WTC11 (cell line): ENCODE measurements around the gene NDUFV2. TPM values are rescaled to one million over a fixed set of nuclear protein-coding genes. Genes with fewer than 3 reads are reported as not detected.

Source experiments
- ATAC-seq: fragments of 200-7000 bp; cut with Tn5 transposase; 2 replicates; pipeline ENCODE4 v1.10.0; 2021; ENCODE audit warnings: mild to moderate bottlenecking, moderate library complexity
- CTCF ChIA-PET: fragments of 300-600 bp; sonication (Branson Sonifier 250); formaldehyde crosslinking; loops from one replicate; lab custom pipeline; 2021; ENCODE audit warnings: antibody characterized with exemption; lab: Charles Lee
- POLR2A ChIA-PET: fragments of 350-600 bp; sonication (Branson Sonifier 250); formaldehyde crosslinking; loops from one replicate; lab custom pipeline; 2021; ENCODE audit warnings: antibody characterized with exemption; lab: Charles Lee
- DNase-seq: peaks from one replicate; pipeline ENCODE4 v3.0.0; 2021; ENCODE audit warnings: low spot score
- H3K27ac Mint-ChIP-seq: 2 replicates; pipeline ENCODE4 v1.8.0; 2021; ENCODE audit warnings: mixed read lengths
- H3K27me3 Mint-ChIP-seq: 2 replicates; pipeline ENCODE4 v1.8.0; 2021; ENCODE audit warnings: low read depth, mild to moderate bottlenecking, moderate library complexity, mixed read lengths
- H3K36me3 Mint-ChIP-seq: 2 replicates; pipeline ENCODE4 v1.8.0; 2021; ENCODE audit warnings: mixed read lengths
- H3K4me1 Mint-ChIP-seq: 2 replicates; pipeline ENCODE4 v1.8.0; 2022; ENCODE audit warnings: mixed read lengths
- H3K4me3 Mint-ChIP-seq: 2 replicates; pipeline ENCODE4 v1.8.0; 2021; ENCODE audit warnings: mild to moderate bottlenecking, moderate library complexity, mixed read lengths
- H3K9me3 Mint-ChIP-seq: 2 replicates; pipeline ENCODE4 v1.8.0; 2021; ENCODE audit warnings: mixed read lengths
- AFF4 ChIP-seq: sonication (generic); formaldehyde crosslinking; IDR thresholded peaks from 2 replicates; pipeline ENCODE4 v1.8.1; 2023; ENCODE audit warnings: mild to moderate bottlenecking, missing genetic modification reagents, borderline replicate concordance
- ARID4B ChIP-seq: sonication (generic); formaldehyde crosslinking; IDR thresholded peaks from 2 replicates; pipeline ENCODE4 v1.8.0; 2023; ENCODE audit warnings: missing genetic modification reagents, mild to moderate bottlenecking, borderline replicate concordance
- ATF1 ChIP-seq: sonication (generic); formaldehyde crosslinking; IDR thresholded peaks from 2 replicates; pipeline ENCODE4 v1.8.1; 2023; ENCODE audit warnings: mild to moderate bottlenecking, moderate library complexity, missing genetic modification reagents
- CBFB ChIP-seq: sonication (generic); formaldehyde crosslinking; IDR thresholded peaks from 2 replicates; pipeline ENCODE4 v1.8.1; 2022; ENCODE audit warnings: mild to moderate bottlenecking, low read depth, missing genetic modification reagents
- E2F4 ChIP-seq: sonication (generic); formaldehyde crosslinking; IDR thresholded peaks from 2 replicates; pipeline ENCODE4 v1.8.1; 2022; ENCODE audit warnings: low read depth, mild to moderate bottlenecking, moderate library complexity, missing genetic modification reagents, borderline replicate concordance
- GABPB1 ChIP-seq: sonication (generic); formaldehyde crosslinking; IDR thresholded peaks from 2 replicates; pipeline ENCODE4 v1.8.1; 2023; ENCODE audit warnings: mild to moderate bottlenecking, missing genetic modification reagents
- GRHL2 ChIP-seq: fragments of 250-450 bp; sonication (Bioruptor Pico); IDR thresholded peaks from 2 replicates; pipeline ENCODE4 v1.8.0; 2022; ENCODE audit warnings: mild to moderate bottlenecking, moderate library complexity; ENCODE audit not compliant: insufficient replicate concordance, severe bottlenecking
- GTF2I ChIP-seq: fragments of 250-450 bp; sonication (Bioruptor Pico); conservative IDR thresholded peaks from 2 replicates; pipeline ENCODE4 v1.4.0; 2021; ENCODE audit warnings: mild to moderate bottlenecking
- JAZF1 ChIP-seq: fragments of 250-450 bp; sonication (Bioruptor Pico); IDR thresholded peaks from 2 replicates; pipeline ENCODE4 v1.9.0; 2021; ENCODE audit warnings: moderate library complexity, mild to moderate bottlenecking, inconsistent platforms
- JUN ChIP-seq: sonication (generic); formaldehyde crosslinking; IDR thresholded peaks from 2 replicates; pipeline ENCODE4 v1.8.0; 2023; ENCODE audit warnings: mild to moderate bottlenecking, missing genetic modification reagents
- MAX ChIP-seq: sonication (generic); formaldehyde crosslinking; IDR thresholded peaks from 2 replicates; pipeline ENCODE4 v1.8.0; 2022; ENCODE audit warnings: mild to moderate bottlenecking, missing genetic modification reagents
- MXD4 ChIP-seq: fragments of 250-450 bp; sonication (Bioruptor Pico); IDR thresholded peaks from 2 replicates; pipeline ENCODE4 v1.8.0; 2021; ENCODE audit warnings: mild to moderate bottlenecking, moderate library complexity, borderline replicate concordance
- NR1H2 ChIP-seq: sonication (generic); formaldehyde crosslinking; IDR thresholded peaks from 2 replicates; pipeline ENCODE4 v1.9.0; 2021; ENCODE audit warnings: mild to moderate bottlenecking, moderate library complexity, missing genetic modification reagents
- OVOL2 ChIP-seq: fragments of 250-450 bp; sonication (Bioruptor Pico); IDR thresholded peaks from 2 replicates; pipeline ENCODE4 v1.9.0; 2021; ENCODE audit warnings: mild to moderate bottlenecking, borderline replicate concordance
- PRDM15 ChIP-seq: sonication (generic); formaldehyde crosslinking; IDR thresholded peaks from 2 replicates; pipeline ENCODE4 v1.8.0; 2022; ENCODE audit warnings: missing genetic modification reagents
- RELA ChIP-seq: sonication (generic); formaldehyde crosslinking; IDR thresholded peaks from 2 replicates; pipeline ENCODE4 v1.8.1; 2022; ENCODE audit warnings: missing genetic modification reagents, mild to moderate bottlenecking, borderline replicate concordance
- SMAD3 ChIP-seq: sonication (generic); formaldehyde crosslinking; IDR thresholded peaks from 2 replicates; pipeline ENCODE4 v1.8.0; 2022; ENCODE audit warnings: missing genetic modification reagents, mild to moderate bottlenecking, borderline replicate concordance
- ZMAT4 ChIP-seq: fragments of 250-450 bp; sonication (Bioruptor Pico); IDR thresholded peaks from 2 replicates; pipeline ENCODE4 v1.9.0; 2021; ENCODE audit warnings: mild to moderate bottlenecking
- ZNF121 ChIP-seq: sonication (generic); formaldehyde crosslinking; IDR thresholded peaks from 2 replicates; pipeline ENCODE4 v1.8.0; 2023; ENCODE audit warnings: missing genetic modification reagents
- ZNF138 ChIP-seq: sonication (generic); formaldehyde crosslinking; conservative IDR thresholded peaks from 2 replicates; pipeline ENCODE4 v1.8.1; 2022; ENCODE audit warnings: mild to moderate bottlenecking, moderate library complexity, missing genetic modification reagents
- total RNA-seq: library from RNA; stranded (reverse); gene quantifications from 3 replicates; pipeline ENCODE4 v1.2.3, GENCODE V29; 2021

The NDUFV2 gene
- total RNA-seq, 1 experiment from 2014 or later: 192 TPM

GRCh38 chr18:9177031-9177430 lies 74.5 kb downstream of the NDUFV2 start (continued):
- TF ChIP-seq ARID4B (CRISPR knock-in tag): no peak

GRCh38 chr18:9177466-9177865 lies 75.0 kb downstream of the NDUFV2 start:
- DNase-seq (no peak), ATAC-seq (no peak)
- no peak for TF ChIP-seq ZNF138 (CRISPR knock-in tag)
- no peak for TF ChIP-seq ATF1
- no peak for TF ChIP-seq GRHL2 (CRISPR knock-in tag)
- no peak overlapping the region for H3K27ac Mint-ChIP-seq
- no peak overlapping the region for H3K4me3 Mint-ChIP-seq
- H3K4me1 Mint-ChIP-seq: no peaks in the 10 kb centered on the region
- no peaks in the 10 kb centered on the region for H3K9me3 Mint-ChIP-seq
- H3K36me3 Mint-ChIP-seq: no peaks in the 10 kb centered on the region
- CTCF ChIA-PET: no interaction called here
- POLR2A ChIA-PET: no interaction called here
- H3K27me3 Mint-ChIP-seq: no peaks in the 10 kb centered on the region

GRCh38 chr18:9178557-9178956 lies 76.1 kb downstream of the NDUFV2 start:
- no peak for DNase-seq
- no peaks in the 10 kb centered on the region for H3K4me1 Mint-ChIP-seq
- ChIA-PET POLR2A (no interaction called here), CTCF (no interaction called here)
- ATAC-seq: no peak
- H3K27me3 Mint-ChIP-seq: no peaks in the 10 kb centered on the region
- no peaks in the 10 kb centered on the region for H3K9me3 Mint-ChIP-seq
- H3K4me3 Mint-ChIP-seq: no peak overlapping the region
- H3K36me3 Mint-ChIP-seq: peaks cover 8% of the 10 kb centered on the region; the same call in 1 of the 2 replicates
- TF ChIP-seq PRDM15 (CRISPR knock-in tag) (no peak), ZNF121 (CRISPR knock-in tag) (no peak), OVOL2 (CRISPR knock-in tag) (no peak), JAZF1 (CRISPR knock-in tag) (no peak), ZMAT4 (CRISPR knock-in tag) (no peak), CBFB (CRISPR knock-in tag) (no peak), SMAD3 (CRISPR knock-in tag) (no peak), MAX (CRISPR knock-in tag) (no peak), RELA (no peak), AFF4 (CRISPR knock-in tag) (no peak), GABPB1 (CRISPR knock-in tag) (no peak), MXD4 (CRISPR knock-in tag) (no peak), JUN (CRISPR knock-in tag) (no peak), E2F4 (CRISPR knock-in tag) (no peak), GTF2I (CRISPR knock-in tag) (no peak), NR1H2 (CRISPR knock-in tag) (no peak)
- H3K27ac Mint-ChIP-seq: no peak overlapping the region; the same call in 1 of the 2 replicates
